HG03280 (cell line): ENCODE results near the gene ZGLP1.
A peak's percentile ranks its signal among the peaks of the same experiment; 100 is the strongest.

Source experiments
- ATAC-seq: cut with Tn5 transposase; IDR thresholded peaks from one replicate; pipeline ENCODE4 v1.9.1; 2021; ENCODE audit warnings: mild to moderate bottlenecking, moderate library complexity; ENCODE audit not compliant: unreplicated experiment

ZGLP1 gene

DNA sequence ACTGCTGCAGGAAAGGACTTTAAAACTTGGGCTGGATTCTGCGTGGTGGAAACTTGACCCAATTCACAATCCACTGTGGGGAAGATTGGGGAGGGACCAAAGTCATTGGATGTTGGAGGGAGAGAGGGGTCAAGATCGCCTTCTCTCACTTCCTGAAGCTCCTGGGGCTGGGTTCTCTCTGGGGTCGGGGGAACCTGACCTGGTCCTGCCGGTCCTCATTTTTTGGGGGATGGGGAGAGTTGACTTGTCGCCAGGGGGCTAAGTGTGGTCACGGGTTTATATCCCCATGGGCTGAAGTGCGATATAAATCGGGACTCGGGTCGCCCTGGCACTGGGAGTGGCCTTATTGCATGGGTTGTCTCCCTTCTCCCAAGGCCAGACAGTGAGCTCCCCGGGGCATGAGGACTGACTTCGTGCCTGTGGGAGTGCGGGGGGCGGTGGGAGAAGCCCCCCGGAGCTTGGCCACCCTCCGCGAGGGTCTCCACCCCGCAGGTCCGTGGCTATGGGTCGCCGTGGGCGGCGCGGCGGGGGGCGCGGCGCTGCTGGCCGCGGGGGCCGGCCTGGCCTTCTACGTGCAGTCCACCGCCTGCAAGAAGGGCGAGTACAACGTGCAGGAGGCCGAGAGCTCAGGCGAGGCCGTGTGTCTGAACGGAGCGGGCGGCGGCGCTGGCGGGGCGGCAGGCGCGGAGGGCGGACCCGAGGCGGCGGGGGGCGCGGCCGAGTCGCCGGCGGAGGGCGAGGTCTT, 13.6 kb downstream of the ZGLP1 start:
- ATAC-seq = no peak

DNA sequence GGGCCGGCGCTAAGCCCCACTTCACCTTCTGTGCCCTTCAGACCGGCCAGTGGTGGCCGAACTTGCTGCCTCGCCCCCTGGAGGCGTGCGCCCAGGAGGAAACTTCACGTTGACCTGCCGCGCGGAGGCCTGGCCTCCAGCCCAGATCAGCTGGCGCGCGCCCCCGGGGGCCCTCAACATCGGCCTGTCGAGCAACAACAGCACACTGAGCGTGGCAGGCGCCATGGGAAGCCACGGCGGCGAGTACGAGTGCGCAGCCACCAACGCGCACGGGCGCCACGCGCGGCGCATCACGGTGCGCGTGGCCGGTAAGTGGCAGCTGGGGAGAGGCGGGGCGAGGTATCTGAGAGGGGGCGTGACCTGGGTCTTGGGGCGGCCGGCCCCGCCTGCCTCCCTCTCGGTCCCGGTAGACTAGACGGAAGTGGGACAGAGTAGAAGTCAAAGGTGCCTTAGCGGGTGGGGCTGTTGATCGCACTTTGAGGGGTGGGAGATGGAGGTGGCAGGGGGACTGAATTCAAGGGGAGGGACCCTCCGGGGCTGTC, 14.2 kb downstream of the ZGLP1 start:
- peak; percentile 47 for ATAC-seq

DNA sequence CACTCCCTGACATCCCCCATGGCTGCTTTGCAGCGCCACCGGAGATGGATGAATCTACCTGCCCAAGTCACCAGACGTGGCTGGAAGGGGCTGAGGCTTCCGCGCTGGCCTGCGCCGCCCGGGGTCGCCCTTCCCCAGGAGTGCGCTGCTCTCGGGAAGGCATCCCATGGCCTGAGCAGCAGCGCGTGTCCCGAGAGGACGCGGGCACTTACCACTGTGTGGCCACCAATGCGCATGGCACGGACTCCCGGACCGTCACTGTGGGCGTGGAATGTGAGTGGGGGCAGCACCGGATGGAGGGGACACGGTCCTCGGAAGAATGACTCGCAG, 15.3 kb downstream of the ZGLP1 start:
- ATAC-seq = no peak

DNA sequence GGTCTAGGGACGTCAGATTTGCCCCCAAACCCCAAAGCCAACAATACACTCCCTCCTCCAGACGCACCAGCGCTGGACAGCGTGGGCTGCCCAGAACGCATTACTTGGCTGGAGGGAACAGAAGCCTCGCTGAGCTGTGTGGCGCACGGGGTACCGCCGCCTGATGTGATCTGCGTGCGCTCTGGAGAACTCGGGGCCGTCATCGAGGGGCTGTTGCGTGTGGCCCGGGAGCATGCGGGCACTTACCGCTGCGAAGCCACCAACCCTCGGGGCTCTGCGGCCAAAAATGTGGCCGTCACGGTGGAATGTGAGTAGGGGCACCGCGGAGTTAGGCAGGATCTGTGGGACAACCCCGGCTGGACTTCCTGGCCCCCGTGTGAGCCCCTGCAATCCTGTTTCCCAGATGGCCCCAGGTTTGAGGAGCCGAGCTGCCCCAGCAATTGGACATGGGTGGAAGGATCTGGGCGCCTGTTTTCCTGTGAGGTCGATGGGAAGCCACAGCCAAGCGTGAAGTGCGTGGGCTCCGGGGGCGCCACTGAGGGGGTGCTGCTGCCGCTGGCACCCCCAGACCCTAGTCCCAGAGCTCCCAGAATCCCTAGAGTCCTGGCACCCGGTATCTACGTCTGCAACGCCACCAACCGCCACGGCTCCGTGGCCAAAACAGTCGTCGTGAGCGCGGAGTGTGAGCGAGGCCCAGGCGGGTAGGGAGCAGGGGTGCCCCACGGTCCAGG, 15.8 kb downstream of the ZGLP1 start:
- ATAC-seq = no peak

DNA sequence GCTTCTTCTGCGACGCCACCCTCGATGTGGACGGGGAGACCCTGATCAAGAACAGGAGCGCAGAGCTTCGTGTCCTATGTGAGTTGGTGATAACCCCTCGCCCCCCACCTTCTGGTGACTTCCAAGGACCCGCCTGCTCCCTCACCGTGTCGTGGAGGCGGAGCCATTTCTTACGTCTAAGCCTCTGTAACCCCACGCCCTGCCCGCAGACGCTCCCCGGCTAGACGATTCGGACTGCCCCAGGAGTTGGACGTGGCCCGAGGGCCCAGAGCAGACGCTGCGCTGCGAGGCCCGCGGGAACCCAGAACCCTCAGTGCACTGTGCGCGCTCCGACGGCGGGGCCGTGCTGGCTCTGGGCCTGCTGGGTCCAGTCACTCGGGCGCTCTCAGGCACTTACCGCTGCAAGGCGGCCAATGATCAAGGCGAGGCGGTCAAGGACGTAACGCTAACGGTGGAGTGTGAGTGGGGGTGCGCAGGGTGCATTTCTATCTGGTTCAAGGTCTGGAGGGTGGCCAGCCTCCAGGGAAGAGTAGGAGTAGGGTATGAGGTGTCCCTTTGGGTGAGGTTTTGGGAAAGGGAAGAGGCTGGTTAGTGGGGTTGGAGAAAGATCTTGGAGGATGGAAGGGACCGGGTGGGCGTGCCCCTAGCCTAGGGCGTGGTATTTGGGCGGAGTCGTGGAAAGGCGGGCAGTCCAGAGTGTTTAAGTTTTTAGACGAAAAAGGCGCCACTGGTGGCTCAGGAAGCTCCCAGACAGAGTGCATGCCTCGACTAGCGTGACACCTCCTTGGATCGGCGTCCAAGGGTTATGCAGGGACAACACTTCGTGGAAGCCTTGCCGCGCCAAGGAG, 16.6 kb downstream of the ZGLP1 start:
- ATAC-seq = no peak

DNA sequence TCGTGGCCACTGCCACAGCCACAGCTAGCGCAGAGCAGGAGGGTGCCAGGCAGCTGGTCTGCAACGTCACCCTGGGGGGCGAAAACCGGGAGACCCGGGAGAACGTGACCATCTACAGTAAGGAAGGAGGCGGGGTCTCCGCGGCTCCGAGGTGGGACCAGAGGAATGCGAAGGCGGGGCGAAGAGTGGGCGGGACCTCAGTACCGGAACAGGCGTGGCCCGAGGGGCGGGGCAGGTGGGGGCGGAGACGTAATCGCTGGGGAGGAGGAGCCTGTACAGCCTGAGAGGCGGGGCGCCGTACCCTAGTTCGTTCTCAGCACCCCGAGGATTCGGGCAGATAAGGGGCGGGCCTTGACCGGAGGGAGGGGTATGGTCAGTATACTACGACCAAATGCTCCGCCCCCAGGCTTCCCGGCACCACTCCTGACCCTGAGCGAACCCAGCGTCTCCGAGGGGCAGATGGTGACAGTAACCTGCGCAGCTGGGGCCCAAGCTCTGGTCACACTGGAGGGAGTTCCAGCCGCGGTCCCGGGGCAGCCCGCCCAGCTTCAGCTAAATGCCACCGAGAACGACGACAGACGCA, 17.3 kb downstream of the ZGLP1 start:
- ATAC-seq = peak; percentile 36

DNA sequence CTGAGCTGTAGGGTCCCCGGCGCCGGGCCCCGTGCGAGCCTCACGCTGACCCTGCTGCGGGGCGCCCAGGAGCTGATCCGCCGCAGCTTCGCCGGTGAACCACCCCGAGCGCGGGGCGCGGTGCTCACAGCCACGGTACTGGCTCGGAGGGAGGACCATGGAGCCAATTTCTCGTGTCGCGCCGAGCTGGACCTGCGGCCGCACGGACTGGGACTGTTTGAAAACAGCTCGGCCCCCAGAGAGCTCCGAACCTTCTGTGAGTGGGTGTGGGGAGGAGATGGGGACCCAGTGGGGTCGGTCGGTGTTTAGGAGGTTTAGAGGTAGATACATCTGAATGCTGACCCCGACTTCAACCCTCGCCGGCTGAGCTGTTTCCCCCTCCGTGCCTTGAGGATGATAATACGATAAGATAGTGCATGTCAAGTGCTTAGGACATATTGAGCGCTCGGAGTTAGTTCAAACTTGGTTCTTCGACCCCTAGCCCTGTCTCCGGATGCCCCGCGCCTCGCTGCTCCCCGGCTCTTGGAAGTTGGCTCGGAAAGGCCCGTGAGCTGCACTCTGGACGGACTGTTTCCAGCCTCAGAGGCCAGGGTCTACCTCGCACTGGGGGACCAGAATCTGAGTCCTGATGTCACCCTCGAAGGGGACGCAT, 17.9 kb downstream of the ZGLP1 start:
- ATAC-seq = peak; percentile 1

DNA sequence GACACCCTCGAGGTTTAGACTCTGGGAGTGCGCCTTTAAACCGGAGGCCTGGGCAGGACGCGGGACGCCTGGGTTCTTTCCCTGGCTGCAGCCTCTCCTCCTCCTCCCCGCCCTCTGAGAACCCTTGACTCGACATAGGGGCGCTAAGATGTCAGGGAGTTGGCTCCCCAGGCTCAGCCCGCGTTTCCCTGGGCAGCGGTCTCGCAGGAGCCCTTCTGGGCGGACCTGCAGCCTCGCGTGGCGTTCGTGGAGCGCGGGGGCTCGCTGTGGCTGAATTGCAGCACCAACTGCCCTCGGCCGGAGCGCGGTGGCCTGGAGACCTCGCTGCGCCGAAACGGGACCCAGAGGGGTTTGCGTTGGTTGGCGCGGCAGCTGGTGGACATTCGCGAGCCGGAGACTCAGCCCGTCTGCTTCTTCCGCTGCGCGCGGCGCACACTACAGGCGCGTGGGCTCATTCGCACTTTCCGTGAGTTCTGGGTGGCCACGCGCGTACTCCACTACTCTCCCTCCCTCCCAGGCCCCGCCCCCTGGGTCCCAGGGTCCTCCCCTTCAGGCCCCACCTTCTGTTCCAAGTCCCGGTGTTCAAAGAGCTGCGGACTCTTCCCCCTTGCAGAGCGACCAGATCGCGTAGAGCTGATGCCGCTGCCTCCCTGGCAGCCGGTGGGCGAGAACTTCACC, 18.6 kb downstream of the ZGLP1 start:
- ATAC-seq = no peak

DNA sequence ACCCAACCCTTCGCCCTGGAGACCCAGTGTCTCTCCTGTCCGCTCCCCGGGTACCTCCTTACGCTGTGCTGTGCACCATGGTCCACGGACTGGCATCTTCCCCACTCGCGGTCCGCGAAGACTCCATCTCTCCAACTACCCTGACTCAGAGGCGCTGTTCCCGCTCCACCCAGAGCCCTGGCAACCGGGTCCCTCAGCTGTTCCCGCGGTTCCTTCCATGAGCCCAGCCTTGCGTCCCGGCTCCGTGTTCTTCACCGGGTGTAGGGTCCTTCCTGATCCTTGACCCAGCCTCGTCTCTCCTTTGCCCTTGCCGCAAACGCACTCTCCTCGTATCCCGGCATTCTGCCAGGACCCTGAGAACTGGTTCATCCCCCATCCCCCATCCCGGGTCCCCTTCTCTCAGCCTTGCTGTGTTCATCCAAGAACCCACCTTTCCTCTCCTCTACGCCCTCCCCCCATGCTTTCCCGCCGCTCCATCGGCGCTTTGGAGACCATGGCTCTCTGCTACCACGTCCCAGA, 19.2 kb downstream of the ZGLP1 start:
- ATAC-seq = no peak

DNA sequence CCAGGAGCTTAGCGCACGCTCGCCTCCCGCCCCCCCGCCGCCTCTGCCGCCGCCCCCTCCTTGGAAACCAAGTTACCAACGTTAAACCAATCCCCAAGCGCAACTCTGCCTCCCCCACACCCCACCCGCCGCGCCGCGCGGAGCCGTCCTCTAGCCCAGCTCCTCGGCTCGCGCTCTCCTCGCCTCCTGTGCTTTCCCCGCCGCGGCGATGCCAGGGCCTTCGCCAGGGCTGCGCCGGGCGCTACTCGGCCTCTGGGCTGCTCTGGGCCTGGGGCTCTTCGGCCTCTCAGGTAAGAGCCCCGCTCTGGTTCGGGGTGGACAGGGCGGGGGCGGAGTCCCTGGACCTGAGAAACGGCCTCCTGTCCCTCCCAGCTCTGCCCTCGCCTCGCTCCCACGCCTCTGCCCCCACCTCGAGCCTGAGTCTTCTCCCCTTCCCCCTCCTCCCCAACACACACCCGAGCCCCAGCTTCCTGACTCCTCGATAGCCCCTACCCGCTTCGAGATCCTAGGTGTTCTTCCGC, 19.7 kb downstream of the ZGLP1 start, which contains the start of gene ICAM5:
ICAM5 (plus strand) TSS at position 117 of the 521 bp plus-strand sequence; CDS start at position 209, 92 bp downstream.
- ATAC-seq = no peak

DNA sequence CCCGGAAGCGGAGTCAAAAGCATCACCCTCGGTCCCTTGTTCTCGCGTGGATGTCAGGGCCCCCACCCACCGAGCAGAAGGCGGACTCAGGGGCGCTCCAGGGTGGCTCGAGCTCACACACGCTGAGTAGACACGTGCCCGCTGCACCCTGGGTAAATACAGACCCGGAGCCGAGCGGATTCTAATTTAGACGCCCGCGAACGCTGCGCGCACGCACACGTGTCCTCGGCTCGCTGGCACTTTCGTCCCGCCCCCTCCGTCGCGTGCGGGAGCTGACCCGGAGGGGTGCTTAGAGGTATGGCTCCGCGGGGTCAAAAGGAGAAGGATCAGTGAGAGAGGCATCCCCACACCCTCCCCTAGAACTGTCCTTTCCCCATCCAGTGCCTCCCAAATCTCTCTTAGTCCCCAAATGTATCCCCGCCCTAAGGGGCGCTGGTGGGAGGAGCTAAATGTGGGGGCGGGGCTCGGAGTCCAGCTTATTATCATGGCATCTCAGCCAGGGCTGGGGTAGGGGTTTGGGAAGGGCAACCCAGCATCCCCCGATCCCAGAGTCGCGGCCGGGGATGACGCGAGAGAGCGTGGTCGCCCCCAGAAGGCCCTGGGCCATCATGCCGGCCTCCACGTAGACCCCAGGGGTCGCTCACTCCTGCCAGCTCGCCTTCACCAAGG, 20.3 kb downstream of the ZGLP1 start:
- ATAC-seq = peak; percentile 30

DNA sequence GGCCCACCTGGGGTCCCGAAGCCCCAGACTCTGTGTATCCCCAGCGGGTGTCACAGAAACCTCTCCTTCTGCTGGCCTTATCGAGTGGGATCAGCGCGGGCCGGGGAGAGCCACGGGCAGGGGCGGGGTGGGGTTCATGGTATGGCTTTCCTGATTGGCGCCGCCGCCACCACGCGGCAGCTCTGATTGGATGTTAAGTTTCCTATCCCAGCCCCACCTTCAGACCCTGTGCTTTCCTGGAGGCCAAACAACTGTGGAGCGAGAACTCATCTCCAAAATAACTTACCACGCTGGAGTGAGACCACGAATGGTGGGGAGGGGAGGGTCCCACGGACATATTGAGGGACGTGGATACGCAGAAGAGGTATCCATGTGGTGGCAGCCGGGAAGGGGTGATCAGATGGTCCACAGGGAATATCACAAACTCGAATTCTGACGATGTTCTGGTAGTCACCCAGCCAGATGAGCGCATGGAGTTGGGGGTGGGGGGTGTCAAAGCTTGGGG, 20.9 kb downstream of the ZGLP1 start:
- no peak for ATAC-seq

DNA sequence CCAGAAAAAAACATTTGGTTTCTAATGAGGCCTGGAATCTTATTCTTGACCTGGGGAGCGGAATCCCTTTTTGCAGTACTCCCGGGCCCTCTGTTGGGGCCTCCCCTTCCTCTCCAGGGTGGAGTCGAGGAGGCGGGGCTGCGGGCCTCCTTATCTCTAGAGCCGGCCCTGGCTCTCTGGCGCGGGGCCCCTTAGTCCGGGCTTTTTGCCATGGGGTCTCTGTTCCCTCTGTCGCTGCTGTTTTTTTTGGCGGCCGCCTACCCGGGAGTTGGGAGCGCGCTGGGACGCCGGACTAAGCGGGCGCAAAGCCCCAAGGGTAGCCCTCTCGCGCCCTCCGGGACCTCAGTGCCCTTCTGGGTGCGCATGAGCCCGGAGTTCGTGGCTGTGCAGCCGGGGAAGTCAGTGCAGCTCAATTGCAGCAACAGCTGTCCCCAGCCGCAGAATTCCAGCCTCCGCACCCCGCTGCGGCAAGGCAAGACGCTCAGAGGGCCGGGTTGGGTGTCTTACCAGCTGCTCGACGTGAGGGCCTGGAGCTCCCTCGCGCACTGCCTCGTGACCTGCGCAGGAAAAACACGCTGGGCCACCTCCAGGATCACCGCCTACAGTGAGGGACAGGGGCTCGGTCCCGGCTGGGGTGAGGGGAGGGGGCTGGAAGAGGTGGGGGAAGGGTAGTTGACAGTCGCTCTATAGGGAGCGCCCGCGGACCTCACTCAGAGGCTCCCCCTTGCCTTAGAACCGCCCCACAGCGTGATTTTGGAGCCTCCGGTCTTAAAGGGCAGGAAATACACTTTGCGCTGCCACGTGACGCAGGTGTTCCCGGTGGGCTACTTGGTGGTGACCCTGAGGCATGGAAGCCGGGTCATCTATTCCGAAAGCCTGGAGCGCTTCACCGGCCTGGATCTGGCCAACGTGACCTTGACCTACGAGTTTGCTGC, 22.5 kb downstream of the ZGLP1 start, which contains the start of gene ICAM4:
ICAM4 (plus strand) TSS at position 153 of the 935 bp plus-strand sequence; CDS start at position 211, 58 bp downstream.
- ATAC-seq = no peak

DNA sequence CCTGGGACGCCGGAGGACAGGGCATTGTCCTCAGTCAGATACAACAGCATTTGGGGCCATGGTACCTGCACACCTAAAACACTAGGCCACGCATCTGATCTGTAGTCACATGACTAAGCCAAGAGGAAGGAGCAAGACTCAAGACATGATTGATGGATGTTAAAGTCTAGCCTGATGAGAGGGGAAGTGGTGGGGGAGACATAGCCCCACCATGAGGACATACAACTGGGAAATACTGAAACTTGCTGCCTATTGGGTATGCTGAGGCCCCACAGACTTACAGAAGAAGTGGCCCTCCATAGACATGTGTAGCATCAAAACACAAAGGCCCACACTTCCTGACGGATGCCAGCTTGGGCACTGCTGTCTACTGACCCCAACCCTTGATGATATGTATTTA, 24.2 kb downstream of the ZGLP1 start:
- ATAC-seq = no peak

DNA sequence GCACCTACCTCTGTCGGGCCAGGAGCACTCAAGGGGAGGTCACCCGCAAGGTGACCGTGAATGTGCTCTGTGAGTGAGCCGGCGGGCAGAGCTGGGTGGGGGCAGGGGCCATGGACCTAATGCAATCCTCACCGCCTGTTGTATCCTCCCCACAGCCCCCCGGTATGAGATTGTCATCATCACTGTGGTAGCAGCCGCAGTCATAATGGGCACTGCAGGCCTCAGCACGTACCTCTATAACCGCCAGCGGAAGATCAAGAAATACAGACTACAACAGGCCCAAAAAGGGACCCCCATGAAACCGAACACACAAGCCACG, 24.7 kb downstream of the ZGLP1 start:
- no peak for ATAC-seq

DNA sequence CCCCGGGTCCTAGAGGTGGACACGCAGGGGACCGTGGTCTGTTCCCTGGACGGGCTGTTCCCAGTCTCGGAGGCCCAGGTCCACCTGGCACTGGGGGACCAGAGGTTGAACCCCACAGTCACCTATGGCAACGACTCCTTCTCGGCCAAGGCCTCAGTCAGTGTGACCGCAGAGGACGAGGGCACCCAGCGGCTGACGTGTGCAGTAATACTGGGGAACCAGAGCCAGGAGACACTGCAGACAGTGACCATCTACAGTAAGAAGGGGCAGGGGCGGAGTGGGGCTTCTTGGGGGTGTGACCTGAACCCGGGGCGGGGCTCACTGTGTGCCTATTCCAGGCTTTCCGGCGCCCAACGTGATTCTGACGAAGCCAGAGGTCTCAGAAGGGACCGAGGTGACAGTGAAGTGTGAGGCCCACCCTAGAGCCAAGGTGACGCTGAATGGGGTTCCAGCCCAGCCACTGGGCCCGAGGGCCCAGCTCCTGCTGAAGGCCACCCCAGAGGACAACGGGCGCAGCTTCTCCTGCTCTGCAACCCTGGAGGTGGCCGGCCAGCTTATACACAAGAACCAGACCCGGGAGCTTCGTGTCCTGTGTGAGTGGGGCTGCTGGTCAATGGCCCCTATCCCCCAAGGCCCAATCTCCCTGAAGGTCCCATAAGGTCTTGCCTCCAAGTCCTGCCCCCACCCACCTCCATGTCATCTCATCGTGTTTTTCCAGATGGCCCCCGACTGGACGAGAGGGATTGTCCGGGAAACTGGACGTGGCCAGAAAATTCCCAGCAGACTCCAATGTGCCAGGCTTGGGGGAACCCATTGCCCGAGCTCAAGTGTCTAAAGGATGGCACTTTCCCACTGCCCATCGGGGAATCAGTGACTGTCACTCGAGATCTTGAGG, 25.3 kb downstream of the ZGLP1 start:
- no peak for ATAC-seq
